Keratinocyte (primary cell): ENCODE data around the gene DIAPH2. TPM values are rescaled to one million over a fixed set of nuclear protein-coding genes. Genes with fewer than 3 reads are reported as not detected.
"Not testable (repeated sequence)": the region's sequence is repeated elsewhere in the genome, so short reads cannot be mapped to it uniquely, and the experiment has no call there.

Experiments used
- DNase-seq: peaks from one replicate; pipeline ENCODE4 v3.0.0-alpha.2; 2011; ENCODE audit warnings: low read depth, missing footprints, low spot score
- FAIRE-seq: peaks from 2 replicates; lab custom pipeline; 2011; peaks lifted over from hg19 to GRCh38; lab: Jason Lieb, UNC
- H2AFZ ChIP-seq: 2 replicates; pipeline ENCODE4 v1.6.0; 2012; ENCODE audit warnings: low read length, control low read depth, inconsistent platforms; ENCODE audit not compliant: control insufficient read depth
- H3K27ac ChIP-seq: 2 replicates; pipeline ENCODE4 v1.5.1; 2011; ENCODE audit warnings: low read length; ENCODE audit not compliant: control insufficient read depth, insufficient read depth
- H3K27me3 ChIP-seq: 3 replicates; pipeline ENCODE4 v1.6.0; 2011; ENCODE audit warnings: low read length; ENCODE audit not compliant: control insufficient read depth, insufficient read depth; ENCODE audit errors: extremely low read depth
- H3K36me3 ChIP-seq, 2 experiments: 2 replicates in 1 of 2; 3 replicates in 1 of 2; pipeline ENCODE4 v1.5.1; 2011; ENCODE audit warnings: low read length in 2 of 2, mild to moderate bottlenecking in 1 of 2; ENCODE audit not compliant: control insufficient read depth in 2 of 2, insufficient read depth in 2 of 2; ENCODE audit errors: extremely low read depth in 1 of 2
- H3K4me1 ChIP-seq: 3 replicates; pipeline ENCODE4 v1.5.1; 2011; ENCODE audit warnings: low read length; ENCODE audit not compliant: control insufficient read depth, insufficient read depth; ENCODE audit errors: extremely low read depth
- H3K4me2 ChIP-seq: 3 replicates; pipeline ENCODE4 v1.6.0; 2011; ENCODE audit warnings: low read depth, low read length; ENCODE audit not compliant: control insufficient read depth, insufficient read depth; ENCODE audit errors: extremely low read depth
- H3K4me3 ChIP-seq, 3 experiments: fragments of 200-600 bp in 1 of 3; sonication (generic) in 1 of 3; 2 replicates in 2 of 3; 3 replicates in 1 of 3; pipeline ENCODE4 v1.5.1; 2011 to 2016; ENCODE audit warnings: low read length in 3 of 3, mild to moderate bottlenecking in 3 of 3, control low read depth in 2 of 3, inconsistent platforms in 1 of 3, low read depth in 1 of 3, mixed read lengths in 1 of 3, mixed run types in 1 of 3, moderate library complexity in 1 of 3; ENCODE audit not compliant: control insufficient read depth in 2 of 3, insufficient read depth in 2 of 3; ENCODE audit errors: extremely low read depth in 1 of 3
- H3K79me2 ChIP-seq: 2 replicates; pipeline ENCODE4 v1.6.0; 2012; ENCODE audit warnings: low read length; ENCODE audit not compliant: control insufficient read depth, insufficient read depth
- H3K9ac ChIP-seq: 3 replicates; pipeline ENCODE4 v1.6.0; 2011; ENCODE audit warnings: low read length; ENCODE audit not compliant: control insufficient read depth, insufficient read depth; ENCODE audit errors: extremely low read depth
- H3K9me1 ChIP-seq: 3 replicates; pipeline ENCODE4 v1.6.0; 2011; ENCODE audit warnings: low read length; ENCODE audit not compliant: control insufficient read depth, insufficient read depth; ENCODE audit errors: extremely low read depth
- H3K9me3 ChIP-seq: 2 replicates; pipeline ENCODE4 v1.5.1; 2012; ENCODE audit warnings: low read depth, low read length; ENCODE audit not compliant: control insufficient read depth
- H4K20me1 ChIP-seq: 3 replicates; pipeline ENCODE4 v1.6.0; 2011; ENCODE audit warnings: low read length; ENCODE audit not compliant: control insufficient read depth, insufficient read depth; ENCODE audit errors: extremely low read depth
- EZH2 ChIP-seq: IDR thresholded peaks from one replicate; pipeline ENCODE4 v1.6.1; 2012; ENCODE audit warnings: inconsistent platforms, mild to moderate bottlenecking, low read length, moderate library complexity
- dilution Hi-C: fragments of 300-500 bp; cut with MboI; formaldehyde crosslinking; loops from one replicate; pipeline ENCODE4 v1.7.0; 2020; ENCODE audit warnings: low sequenced_read_pairs; ENCODE audit not compliant: extremely low pct_ligation_motif_present
- polyA plus RNA-seq, 5 experiments: library from polyadenylated mRNA; depleted of rRNA in 3 of 5; stranded (reverse) in 3 of 5; stranded (forward) in 1 of 5; unstranded in 1 of 5; fragments of >200 nt; gene quantifications; 1 replicate in 1 of 5; 2 replicates in 3 of 5; 3 replicates in 1 of 5; pipeline versions ENCODE4 v1.2.1 to v1.2.3, GENCODE V29; 2011 to 2012; ENCODE audit warnings: missing spikeins in 2 of 5, low read depth in 1 of 5, low replicate concordance in 1 of 5
- TF ChIP-seq, protein P1 (sequence below), 3 experiments: IDR thresholded peaks in 1 of 3; conservative IDR thresholded peaks in 1 of 3; optimal IDR thresholded peaks in 1 of 3; 2 replicates in 2 of 3; 3 replicates in 1 of 3; pipeline versions ENCODE3 to v1.5.1; 2011; ENCODE audit warnings: low read length in 3 of 3, mild to moderate bottlenecking in 3 of 3, moderate library complexity in 2 of 3, control low read depth in 1 of 3, inconsistent platforms in 1 of 3; ENCODE audit not compliant: insufficient read depth in 2 of 3; ENCODE audit errors: extremely low read depth in 1 of 3

The DIAPH2 gene
- polyA plus RNA-seq, 1 donor (not counting 4 experiments of a cell fraction or from before 2014, with no cell fraction given), result 7.4 TPM

GRCh38 chrX:97402903-97403302 lies 718.3 kb downstream of the DIAPH2 start:
- no peaks in the 10 kb centered on the region for H3K9me1 ChIP-seq
- no peak overlapping the region for H3K27ac ChIP-seq
- no peak overlapping the region for H3K4me2 ChIP-seq
- no peak overlapping the region for H2AFZ ChIP-seq
- TF ChIP-seq, protein P1, sequence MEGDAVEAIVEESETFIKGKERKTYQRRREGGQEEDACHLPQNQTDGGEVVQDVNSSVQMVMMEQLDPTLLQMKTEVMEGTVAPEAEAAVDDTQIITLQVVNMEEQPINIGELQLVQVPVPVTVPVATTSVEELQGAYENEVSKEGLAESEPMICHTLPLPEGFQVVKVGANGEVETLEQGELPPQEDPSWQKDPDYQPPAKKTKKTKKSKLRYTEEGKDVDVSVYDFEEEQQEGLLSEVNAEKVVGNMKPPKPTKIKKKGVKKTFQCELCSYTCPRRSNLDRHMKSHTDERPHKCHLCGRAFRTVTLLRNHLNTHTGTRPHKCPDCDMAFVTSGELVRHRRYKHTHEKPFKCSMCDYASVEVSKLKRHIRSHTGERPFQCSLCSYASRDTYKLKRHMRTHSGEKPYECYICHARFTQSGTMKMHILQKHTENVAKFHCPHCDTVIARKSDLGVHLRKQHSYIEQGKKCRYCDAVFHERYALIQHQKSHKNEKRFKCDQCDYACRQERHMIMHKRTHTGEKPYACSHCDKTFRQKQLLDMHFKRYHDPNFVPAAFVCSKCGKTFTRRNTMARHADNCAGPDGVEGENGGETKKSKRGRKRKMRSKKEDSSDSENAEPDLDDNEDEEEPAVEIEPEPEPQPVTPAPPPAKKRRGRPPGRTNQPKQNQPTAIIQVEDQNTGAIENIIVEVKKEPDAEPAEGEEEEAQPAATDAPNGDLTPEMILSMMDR (optimal IDR thresholded peaks at IDR 0.05 in 1 of 3, IDR thresholded peaks at IDR 0.05 in 1 of 3, conservative IDR thresholded peaks at IDR 0.05 in 1 of 3; ENCODE audit: extremely low read depth in 1 of 3, insufficient read depth in 2 of 3, low read length in 3 of 3), result no peak
- TF ChIP-seq EZH2, result no peak
- no peak overlapping the region for H3K4me3 ChIP-seq
- H4K20me1 ChIP-seq, result no peaks in the 10 kb centered on the region
- H3K4me1 ChIP-seq, result no peaks in the 10 kb centered on the region
- H3K9ac ChIP-seq, result no peak overlapping the region
- DNase-seq (no peak), FAIRE-seq (no peak)
- dilution Hi-C loops, result no loop called here
- no peaks in the 10 kb centered on the region for H3K79me2 ChIP-seq
- H3K36me3 ChIP-seq, result no peaks in the 10 kb centered on the region
- H3K27me3 ChIP-seq, result no peaks in the 10 kb centered on the region
- no peaks in the 10 kb centered on the region for H3K9me3 ChIP-seq

DNA sequence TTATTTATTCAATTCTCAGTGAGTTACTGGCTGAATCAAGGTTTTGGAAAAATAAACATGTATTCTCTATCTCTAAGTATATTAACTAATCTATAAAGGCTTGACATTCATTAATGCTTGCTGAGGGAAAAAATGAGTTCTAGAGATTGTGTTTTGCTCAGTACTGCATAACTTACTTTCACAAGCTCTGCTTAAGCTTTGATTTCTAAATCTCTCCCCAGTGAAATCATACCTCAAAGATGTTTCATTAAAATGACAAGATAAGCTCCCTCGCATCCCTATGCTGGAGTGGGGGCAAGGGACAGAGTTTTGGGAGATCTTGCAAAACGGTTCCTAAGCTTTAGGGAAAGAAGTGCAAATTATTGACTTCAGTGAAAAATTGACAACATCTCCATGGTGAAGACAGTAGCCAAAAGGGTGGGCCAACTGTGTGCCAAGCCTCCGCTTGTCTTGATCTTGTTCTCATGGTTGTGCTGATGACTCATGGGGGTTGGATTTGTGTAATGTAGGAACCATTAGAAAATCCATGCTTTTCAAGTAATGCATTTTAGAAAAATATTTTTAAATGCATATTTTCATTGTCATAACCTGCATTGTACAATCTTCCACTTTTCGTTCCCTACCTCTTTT lies 720.5 kb downstream of the DIAPH2 start:
- H2AFZ ChIP-seq, result no peak overlapping the region
- no peaks in the 10 kb centered on the region for H3K9me1 ChIP-seq
- H3K9me3 ChIP-seq, result no peaks in the 10 kb centered on the region
- no peaks in the 10 kb centered on the region for H3K4me1 ChIP-seq
- H3K27ac ChIP-seq, result no peak overlapping the region
- H3K4me3 ChIP-seq, result no peak overlapping the region
- FAIRE-seq, result no peak
- DNase-seq, result no peak
- no peaks in the 10 kb centered on the region for H3K79me2 ChIP-seq
- H3K9ac ChIP-seq, result no peak overlapping the region
- dilution Hi-C loops, result no loop called here
- H4K20me1 ChIP-seq, result no peaks in the 10 kb centered on the region
- no peak overlapping the region for H3K4me2 ChIP-seq
- no peak for TF ChIP-seq EZH2
- TF ChIP-seq, protein P1 (optimal IDR thresholded peaks at IDR 0.05 in 1 of 3, IDR thresholded peaks at IDR 0.05 in 1 of 3, conservative IDR thresholded peaks at IDR 0.05 in 1 of 3; ENCODE audit: extremely low read depth in 1 of 3, insufficient read depth in 2 of 3, low read length in 3 of 3), result no peak
- H3K36me3 ChIP-seq, result no peaks in the 10 kb centered on the region
- H3K27me3 ChIP-seq, result no peaks in the 10 kb centered on the region

GRCh38 chrX:97409632-97410415 lies 725.2 kb downstream of the DIAPH2 start:
- H3K27ac ChIP-seq, H3K36me3 ChIP-seq, H3K4me3 ChIP-seq, DNase-seq, H3K4me1 ChIP-seq, FAIRE-seq, H3K9ac ChIP-seq, H3K27me3 ChIP-seq, H4K20me1 ChIP-seq, H2AFZ ChIP-seq, dilution Hi-C loops, H3K9me1 ChIP-seq, H3K9me3 ChIP-seq, H3K4me2 ChIP-seq, H3K79me2 ChIP-seq: not testable (repeated sequence)
